Measurements from ENCODE around the gene UNC13C.
"Not testable (repeated sequence)": the region's sequence is repeated elsewhere in the genome, so short reads cannot be mapped to it uniquely, and the experiment has no call there.

UNC13C gene

GRCh38 chr15:53978253-53978906 is at the start of gene UNC13C:
UNC13C (plus strand) TSS chr15:53978441; CDS start chr15:54012904, 34,463 bp downstream.
- peak; percentile 57 for DNase-seq (ENCODE audit: low spot score)

DNA sequence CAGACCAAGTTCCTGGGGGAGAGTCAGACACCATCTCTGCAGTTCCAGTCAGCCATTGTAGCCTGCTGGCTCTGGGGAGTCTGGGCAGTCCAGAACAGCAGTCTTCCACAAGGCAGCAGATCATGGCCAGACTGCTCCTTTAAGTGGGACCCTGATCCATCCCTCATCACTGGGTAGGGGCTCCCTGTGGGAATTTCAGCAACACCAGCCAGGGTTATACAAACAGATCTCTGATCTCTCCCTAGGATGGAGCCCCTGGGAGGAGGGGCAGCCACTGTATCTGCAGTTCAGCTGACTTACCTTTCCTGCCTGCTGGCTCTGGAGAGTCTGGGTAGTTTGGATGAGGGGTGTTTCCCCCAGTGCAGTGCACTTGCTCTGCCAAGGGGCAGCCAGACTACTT is 42.1 kb upstream of the UNC13C start:
- no peak for DNase-seq (ENCODE audit: low spot score)

- DNase-seq (ENCODE audit: low spot score) = not testable (repeated sequence)
These were observed 40.6 kb upstream of the UNC13C start for GRCh38 chr15:53937632-53938031.

- DNase-seq (ENCODE audit: low spot score) = no peak
These were observed 27.7 kb upstream of the UNC13C start for GRCh38 chr15:53950572-53950971.

- DNase-seq (ENCODE audit: low spot score) = no peak
These were observed 22.8 kb upstream of the UNC13C start for GRCh38 chr15:53955396-53955795.

DNA sequence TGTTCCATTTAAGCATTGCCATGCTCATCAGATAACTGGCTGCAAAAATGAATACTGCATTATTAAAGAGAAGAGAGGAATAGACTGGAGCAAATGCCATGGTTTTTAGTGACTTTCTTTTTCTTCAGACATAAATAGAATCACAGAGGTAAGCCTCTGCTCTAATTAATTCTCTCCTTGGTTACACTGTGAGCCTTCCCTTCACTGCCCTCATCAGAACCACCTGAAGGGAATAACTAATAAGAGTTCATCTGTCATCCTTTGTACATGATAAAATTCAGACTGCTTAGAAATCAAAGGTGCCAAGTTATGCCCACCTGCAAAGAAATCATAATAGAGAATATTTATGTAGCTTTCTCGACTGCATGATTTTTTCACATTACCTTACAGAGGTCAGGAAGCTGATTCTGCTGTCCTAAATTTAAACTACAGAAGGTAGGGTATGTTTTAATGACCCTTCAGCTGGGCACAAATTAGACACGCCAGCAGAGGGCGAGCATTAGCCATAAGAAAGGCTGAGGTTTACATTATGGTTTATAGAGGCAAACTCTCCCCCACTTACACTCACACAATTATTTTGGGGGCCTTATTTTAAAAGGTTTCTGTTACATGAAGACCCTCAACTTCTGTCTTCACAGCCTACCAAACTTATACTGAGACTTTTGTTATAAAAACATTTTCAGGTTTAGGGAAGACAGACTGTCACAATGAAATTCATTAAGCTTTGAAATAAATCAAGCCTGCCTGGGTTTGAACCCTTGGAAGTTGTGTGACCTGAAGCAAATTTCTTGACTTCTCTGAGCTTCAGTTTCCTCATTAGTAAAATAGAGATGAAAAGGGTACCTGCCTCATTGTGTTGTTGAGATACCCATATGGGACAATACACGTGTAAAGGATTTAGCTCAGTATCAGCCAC is 15.3 kb upstream of the UNC13C start:
- DNase-seq (ENCODE audit: low spot score) = no peak

GRCh38 chr15:53963801-53964200 is 14.4 kb upstream of the UNC13C start:
- DNase-seq (ENCODE audit: low spot score) = no peak

- no peak for DNase-seq (ENCODE audit: low spot score)
These were observed 4.1 kb upstream of the UNC13C start for GRCh38 chr15:53974121-53974520.

DNA sequence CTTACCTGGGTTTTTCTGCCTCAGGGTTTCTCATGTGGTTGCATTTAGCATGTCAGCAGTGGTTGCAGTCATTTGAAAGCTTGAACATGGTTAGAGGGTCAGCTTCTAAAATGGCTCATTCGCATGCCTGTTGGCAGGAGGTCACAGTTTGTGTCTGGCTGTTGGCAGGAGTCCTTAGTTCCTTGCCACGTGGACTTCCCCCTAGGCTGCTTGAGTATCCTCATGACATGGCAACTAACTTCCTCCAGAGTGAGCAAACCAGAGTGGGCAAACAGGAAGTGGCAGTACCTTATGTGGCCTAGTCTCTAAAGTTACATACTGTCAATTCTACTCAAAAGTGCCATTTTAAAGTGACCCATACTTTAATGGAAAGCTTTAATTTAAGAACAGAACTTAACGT is 3.4 kb upstream of the UNC13C start:
- no peak for DNase-seq (ENCODE audit: low spot score)

DNA sequence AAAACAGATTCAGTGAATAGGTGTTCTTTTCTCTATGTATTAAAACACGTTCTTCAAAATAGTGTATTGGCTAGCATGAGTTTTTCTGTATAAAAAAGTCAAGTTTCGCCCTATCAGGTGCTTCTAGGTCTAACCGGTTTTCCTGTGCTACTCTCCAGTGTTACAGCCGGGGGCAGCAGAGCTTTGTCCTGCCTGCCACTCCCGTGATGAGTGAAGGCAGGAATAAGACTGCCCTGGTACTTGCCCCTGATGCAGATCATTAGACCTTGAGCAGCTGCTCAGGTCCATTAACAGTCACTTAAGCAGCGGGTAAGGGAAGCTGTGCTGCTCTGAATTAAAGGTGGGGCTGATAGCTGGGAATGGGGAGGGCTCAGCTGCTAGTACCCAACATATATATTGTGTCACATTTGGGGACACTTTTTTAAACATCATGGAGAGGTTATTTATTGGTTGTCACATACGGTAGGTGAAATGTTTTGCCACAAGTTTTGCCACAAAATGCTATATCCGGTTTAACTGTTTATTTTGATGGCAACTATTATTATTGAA is 1.3 kb upstream of the UNC13C start:
- peak; percentile 54 for DNase-seq (ENCODE audit: low spot score)

DNA sequence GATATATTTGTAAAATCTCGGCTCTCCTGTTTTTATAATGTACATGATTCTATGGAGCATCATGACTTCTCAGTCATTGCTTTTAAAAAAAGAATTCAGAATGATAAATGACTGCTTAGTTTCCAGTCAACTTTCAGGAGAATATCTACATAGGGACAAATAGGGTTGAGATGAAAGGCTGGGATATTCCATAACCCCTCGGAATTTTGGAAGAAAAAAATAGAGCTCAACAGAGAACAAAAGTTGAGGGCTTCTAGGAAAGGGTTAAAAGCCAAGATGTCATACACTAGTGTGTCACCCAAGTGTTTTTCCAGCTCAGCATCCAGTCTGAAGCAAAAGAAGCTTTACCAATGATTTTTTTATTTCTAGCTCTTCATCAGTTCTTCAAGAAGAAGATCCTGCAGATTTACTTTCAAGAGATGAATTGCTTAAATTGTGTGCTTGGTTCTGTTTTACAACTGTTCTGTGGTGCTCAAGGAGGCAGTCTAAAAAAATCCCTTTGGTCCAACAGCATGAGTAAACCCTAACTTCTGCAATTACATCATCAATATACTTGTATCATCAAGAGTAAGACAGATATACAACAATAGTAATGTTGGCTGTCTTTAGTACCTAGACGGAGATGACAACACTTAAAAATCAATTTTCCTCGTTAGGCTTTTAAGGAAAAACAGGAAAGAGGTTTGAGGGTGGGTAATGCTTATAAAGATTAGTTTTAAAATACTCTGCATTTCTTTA is 979 bp downstream of the UNC13C start:
- DNase-seq (ENCODE audit: low spot score) = no peak

DNA sequence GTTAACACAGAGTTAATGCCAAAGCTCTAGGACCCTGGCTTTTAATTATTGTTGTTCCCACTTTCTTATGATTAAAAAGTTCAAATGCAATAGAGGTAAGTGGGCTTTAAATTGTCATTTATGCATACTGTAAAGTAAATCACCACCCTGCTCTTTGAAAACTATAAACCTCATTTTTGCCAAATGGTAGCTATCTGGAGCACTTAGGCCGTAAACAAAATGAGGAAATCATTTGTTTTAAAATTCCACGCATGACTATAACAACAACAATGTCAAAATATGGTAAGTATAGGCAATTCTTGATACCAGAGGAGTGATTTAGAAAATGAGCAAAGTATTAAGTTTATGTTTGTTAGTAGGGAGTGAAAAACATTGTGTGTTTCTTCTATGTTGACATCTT is 1.8 kb downstream of the UNC13C start:
- DNase-seq (ENCODE audit: low spot score) = no peak

- no peak for DNase-seq (ENCODE audit: low spot score)
These were observed 3.9 kb downstream of the UNC13C start for GRCh38 chr15:53982071-53982680.

DNA sequence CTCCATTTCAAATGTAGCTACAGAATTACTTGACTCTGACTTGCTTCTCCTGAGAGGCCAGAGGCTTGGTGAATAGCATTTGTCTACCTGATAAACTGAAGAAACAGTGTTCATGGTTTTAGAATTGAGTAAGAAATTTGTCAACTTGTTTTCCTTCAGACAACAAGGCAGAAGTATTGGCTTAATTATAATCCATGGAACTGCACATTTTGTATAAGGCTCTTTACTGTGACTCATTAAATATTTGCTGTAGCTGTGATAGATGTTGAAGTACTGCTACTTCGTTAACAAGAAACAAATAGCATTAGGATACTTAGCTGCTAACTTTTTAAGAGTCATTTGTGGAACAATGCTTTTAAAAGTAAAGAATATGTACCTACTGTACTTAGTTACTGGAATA is 4.6 kb downstream of the UNC13C start:
- DNase-seq (ENCODE audit: low spot score) = no peak

- DNase-seq (ENCODE audit: low spot score) = no peak
These were observed 6.0 kb downstream of the UNC13C start for GRCh38 chr15:53984221-53984620.

DNA sequence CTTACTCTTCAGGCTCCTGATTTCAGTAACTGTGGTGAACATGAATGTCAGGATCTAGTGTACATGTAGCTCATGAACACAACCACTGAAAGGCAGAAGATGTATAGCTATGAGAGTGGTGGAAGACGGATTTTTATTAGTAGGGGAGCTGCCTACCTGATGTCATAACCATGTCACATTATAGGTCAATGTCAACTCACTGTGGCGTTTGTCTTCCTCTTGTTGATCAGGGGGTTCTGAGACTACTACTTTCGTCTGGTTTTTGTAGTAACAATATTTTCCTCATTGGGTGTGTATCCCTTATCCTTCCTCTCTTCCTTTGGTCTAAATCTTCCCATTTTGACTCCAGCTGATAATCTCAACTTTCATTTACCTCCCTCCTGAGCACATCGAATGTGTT is 7.3 kb downstream of the UNC13C start:
- DNase-seq (ENCODE audit: low spot score) = no peak

DNA sequence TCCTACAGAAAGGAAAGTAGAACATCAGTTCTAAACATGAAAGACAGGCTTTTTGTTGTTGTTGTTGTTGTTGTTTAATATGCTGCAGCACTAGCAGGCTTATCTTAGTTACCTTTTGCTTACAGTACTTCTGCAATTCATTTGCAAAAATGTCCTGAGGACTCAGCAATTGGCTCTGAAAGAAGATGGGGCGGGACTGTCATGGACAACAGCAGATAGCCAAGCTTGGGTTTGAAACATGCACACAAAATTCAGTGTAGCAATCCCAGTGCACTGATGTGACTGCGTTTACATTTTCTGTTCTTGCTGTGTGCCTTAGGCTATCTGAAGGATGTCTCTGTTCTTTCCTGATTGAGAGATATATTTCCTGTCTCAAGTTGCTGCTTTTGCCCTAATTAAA is 9.2 kb downstream of the UNC13C start:
- DNase-seq (ENCODE audit: low spot score) = no peak

DNA sequence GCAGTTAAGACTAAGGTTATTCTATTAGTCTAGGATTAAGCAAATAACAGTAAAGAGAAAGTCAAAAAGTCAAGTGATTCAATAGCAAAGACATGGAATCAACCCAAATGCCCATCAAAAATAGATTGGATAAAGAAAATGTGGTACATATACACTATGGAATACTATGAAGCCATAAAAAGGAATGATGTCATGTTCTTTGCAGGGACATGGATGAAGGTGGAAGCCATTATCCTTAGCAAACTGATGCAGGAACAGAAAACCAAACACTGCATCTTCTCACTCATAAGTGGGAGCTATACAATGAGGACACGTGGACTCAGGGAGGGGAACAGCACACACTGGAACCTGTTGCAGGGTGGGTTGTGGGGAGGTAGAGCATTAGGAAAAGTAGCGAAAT is 29.0 kb downstream of the UNC13C start:
- DNase-seq (ENCODE audit: low spot score) = no peak

DNA sequence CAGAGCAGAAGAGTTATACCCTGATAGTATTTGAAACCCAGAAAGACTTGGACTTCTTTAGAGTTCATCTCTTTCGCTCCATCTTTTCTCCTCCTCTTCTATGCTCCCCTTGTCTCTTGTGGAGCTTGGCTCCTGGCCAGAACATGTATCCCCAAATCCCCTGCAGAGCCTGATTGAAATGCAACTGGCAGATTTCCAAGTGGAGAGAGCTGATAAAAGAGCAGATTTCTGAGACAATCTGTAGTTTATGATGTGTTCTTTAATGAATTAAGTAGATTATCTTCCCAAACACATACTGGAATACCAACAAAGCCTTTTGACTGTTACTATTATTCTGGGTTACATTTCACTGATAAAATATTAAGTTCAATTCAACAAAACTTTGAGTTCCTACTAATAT is 33.4 kb downstream of the UNC13C start:
- peak; percentile 9 for DNase-seq (ENCODE audit: low spot score)

DNA sequence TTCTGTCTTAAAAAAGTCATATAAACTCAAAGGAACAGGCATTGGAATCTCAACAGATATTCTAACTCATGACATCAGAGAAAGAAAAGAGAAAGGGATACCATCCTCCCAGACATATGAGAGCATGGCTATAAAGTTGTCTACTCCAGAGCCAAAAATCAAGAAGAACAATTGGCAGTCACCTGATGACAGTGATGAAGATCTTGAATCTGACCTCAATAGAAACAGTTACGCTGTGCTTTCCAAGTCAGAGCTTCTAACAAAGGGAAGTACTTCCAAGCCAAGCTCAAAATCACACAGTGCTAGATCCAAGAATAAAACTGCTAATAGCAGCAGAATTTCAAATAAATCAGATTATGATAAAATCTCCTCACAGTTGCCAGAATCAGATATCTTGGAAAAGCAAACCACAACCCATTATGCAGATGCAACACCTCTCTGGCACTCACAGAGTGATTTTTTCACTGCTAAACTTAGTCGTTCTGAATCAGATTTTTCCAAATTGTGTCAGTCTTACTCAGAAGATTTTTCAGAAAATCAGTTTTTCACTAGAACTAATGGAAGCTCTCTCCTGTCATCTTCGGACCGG is 35.9 kb downstream of the UNC13C start:
- DNase-seq (ENCODE audit: low spot score) = no peak

GRCh38 chr15:54017251-54017650 is 39.0 kb downstream of the UNC13C start:
- no peak for DNase-seq (ENCODE audit: low spot score)

GRCh38 chr15:54017959-54018358 is 39.7 kb downstream of the UNC13C start:
- no peak for DNase-seq (ENCODE audit: low spot score)
